Measurements from ENCODE around the gene TPST2.
"Not testable (repeated sequence)": the region's sequence is repeated elsewhere in the genome, so short reads cannot be mapped to it uniquely, and the experiment has no call there.

The TPST2 gene

DNA sequence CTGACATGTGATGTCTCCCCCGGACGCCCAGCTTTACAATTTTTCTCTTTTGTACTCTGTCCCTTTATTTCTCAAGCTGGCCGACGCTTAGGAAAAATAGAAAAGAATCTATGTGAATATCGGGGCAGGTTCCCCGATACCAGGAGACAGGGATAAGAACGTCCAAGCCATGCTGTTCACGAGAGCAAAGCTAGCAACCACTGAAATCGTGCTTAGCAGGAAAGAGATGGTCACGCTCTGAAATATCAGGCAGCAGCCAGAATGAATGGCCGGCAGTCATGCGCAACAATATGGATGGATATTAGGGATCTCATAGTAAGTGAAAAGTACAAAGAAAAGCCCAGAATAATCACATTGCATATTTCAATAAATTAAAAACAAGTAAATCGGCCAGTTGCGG is 24.4 kb upstream of the TPST2 start:
- Histone ChIP-seq H3K4me3 (ENCODE audit: severe bottlenecking) (no peak overlapping the region), H3K27me3 (ENCODE audit: insufficient read depth, poor library complexity, severe bottlenecking) (no peaks in the 10 kb centered on the region), H3K36me3 (ENCODE audit: low read depth) (no peaks in the 10 kb centered on the region), H3K4me1 (ENCODE audit: insufficient read depth, poor library complexity, severe bottlenecking) (peaks cover 11% of the 10 kb centered on the region), H3K27ac (ENCODE audit: poor library complexity, severe bottlenecking) (no peak overlapping the region), H3K9me3 (ENCODE audit: severe bottlenecking) (no peaks in the 10 kb centered on the region)
- DNase-seq (ENCODE audit: low spot score) (no peak), ATAC-seq (ENCODE audit: low read depth) (no peak)
- TF ChIP-seq, protein P1, sequence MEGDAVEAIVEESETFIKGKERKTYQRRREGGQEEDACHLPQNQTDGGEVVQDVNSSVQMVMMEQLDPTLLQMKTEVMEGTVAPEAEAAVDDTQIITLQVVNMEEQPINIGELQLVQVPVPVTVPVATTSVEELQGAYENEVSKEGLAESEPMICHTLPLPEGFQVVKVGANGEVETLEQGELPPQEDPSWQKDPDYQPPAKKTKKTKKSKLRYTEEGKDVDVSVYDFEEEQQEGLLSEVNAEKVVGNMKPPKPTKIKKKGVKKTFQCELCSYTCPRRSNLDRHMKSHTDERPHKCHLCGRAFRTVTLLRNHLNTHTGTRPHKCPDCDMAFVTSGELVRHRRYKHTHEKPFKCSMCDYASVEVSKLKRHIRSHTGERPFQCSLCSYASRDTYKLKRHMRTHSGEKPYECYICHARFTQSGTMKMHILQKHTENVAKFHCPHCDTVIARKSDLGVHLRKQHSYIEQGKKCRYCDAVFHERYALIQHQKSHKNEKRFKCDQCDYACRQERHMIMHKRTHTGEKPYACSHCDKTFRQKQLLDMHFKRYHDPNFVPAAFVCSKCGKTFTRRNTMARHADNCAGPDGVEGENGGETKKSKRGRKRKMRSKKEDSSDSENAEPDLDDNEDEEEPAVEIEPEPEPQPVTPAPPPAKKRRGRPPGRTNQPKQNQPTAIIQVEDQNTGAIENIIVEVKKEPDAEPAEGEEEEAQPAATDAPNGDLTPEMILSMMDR (IDR thresholded peaks at IDR 0.05; ENCODE audit: poor library complexity, severe bottlenecking), result no peak

DNA sequence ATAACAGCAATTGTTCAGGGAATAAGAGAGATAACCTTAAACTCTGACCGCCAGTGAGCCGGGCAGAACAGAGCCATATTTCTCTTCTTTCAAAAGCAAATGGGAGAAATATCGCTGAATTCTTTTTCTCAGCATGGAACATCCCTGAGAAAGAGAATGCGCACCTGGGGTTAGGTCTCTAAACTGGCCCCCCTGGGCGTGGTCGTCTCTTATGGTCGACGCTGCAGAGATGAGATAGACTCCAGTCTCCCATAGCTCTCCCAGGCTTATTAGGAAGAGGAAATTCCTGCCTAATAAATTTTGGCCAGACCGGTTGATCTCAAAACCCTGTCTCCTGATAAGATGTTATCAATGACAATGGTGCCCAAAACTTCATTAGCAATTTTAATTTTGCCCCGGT is 23.8 kb upstream of the TPST2 start:
- not testable (repeated sequence) for H3K27me3 ChIP-seq (ENCODE audit: insufficient read depth, poor library complexity, severe bottlenecking); DNase-seq (ENCODE audit: low spot score); H3K9me3 ChIP-seq (ENCODE audit: severe bottlenecking); H3K36me3 ChIP-seq (ENCODE audit: low read depth); ATAC-seq (ENCODE audit: low read depth); H3K4me3 ChIP-seq (ENCODE audit: severe bottlenecking); H3K27ac ChIP-seq (ENCODE audit: poor library complexity, severe bottlenecking)
- peaks cover 11% of the 10 kb centered on the region for H3K4me1 ChIP-seq (ENCODE audit: insufficient read depth, poor library complexity, severe bottlenecking)

DNA sequence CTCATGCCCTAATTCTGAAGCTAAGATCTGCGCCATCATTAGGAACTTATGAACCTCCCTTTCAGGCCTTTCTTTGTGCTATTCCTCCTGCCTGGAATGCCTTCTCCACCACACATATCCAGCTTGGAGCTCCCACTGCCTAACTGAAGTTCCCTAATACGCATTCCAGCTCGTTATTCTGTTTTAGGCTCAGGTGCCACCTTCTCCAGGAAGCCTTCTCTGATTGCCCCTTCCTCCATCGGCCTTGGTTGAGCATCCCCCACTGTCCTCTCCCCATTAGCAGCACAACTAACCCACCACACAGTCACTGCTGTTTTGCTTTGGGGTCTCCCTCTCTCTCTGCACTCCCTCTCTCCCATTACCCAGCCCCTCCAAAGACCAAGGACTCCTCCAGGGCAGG is 22.7 kb upstream of the TPST2 start:
- peaks cover 11% of the 10 kb centered on the region for H3K4me1 ChIP-seq (ENCODE audit: insufficient read depth, poor library complexity, severe bottlenecking)

DNA sequence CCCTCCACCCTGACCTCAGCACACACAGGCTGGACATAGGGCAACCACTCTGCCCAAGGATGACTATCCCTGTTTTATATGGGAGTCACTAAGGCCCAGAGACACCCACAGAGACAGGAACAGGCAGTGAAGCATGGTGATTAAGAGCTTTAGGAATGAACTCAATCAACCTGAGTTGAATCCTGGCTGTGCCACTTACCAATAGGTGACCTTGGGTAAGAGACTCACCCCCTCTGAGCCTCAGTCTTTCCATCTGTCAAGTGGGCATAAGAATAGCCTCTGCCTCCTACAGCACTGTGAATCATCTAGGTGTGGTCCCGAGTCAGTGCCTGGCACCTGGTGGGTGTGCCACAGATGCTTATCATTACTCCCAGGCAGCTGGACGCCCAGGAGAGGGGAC is 21.1 kb upstream of the TPST2 start:
- ATAC-seq (ENCODE audit: low read depth), result 0 out of 3 replicates have a peak, but pooled peaks have one; percentile 15

More for the DNA sequence above, 22.7 kb upstream of the TPST2 start:
- DNase-seq (ENCODE audit: low spot score), result no peak
- no peak overlapping the region for H3K4me3 ChIP-seq (ENCODE audit: severe bottlenecking)
- H3K36me3 ChIP-seq (ENCODE audit: low read depth), result no peaks in the 10 kb centered on the region
- no peaks in the 10 kb centered on the region for H3K9me3 ChIP-seq (ENCODE audit: severe bottlenecking)
- TF ChIP-seq, protein P1 (IDR thresholded peaks at IDR 0.05; ENCODE audit: poor library complexity, severe bottlenecking), result no peak
- no peak for ATAC-seq (ENCODE audit: low read depth)
- no peaks in the 10 kb centered on the region for H3K27me3 ChIP-seq (ENCODE audit: insufficient read depth, poor library complexity, severe bottlenecking)
- H3K27ac ChIP-seq (ENCODE audit: poor library complexity, severe bottlenecking), result no peak overlapping the region

DNA sequence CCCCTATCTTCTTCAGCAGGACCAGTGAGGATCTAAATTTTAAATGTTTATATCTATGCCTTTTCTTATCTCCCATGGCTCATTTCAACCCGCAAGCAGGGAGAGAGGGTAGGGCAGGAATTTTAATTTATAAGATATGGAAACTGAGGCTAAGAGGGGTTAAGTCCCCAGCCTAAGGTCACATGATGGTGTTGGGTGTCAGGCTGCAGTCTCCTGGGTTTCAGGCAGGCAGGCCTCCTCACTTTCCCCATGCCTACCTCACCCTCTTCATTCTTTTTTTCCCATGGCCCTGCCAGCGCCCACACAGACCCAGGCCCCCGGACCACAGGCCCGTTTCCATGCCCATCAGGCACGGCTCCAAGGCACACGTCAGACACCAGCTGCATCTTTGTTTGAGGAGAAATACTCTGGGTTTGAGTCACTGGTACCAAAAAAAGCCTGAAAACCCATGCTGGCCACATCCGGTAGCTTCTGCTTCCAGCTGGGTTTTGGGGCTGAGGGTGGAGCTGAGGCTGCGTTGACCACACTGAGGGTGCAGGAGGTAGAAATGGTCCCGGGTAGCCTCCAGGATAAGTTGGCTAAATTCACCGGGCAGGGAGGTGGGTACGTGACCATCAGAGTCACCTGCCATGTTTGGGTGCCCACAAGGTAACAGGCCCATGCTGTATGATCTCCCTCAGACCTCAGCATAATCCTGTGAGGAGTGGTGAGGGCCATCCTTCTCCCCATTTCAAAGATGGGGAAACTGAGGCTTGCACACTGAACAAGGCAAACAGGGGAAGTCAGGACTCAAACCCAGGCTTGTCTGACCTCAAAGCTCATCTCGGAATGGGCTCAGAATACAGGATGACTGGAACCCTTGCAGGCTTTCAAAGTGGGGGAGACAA is 20.4 kb upstream of the TPST2 start:
- Histone ChIP-seq H3K27me3 (ENCODE audit: insufficient read depth, poor library complexity, severe bottlenecking) (no peaks in the 10 kb centered on the region), H3K9me3 (ENCODE audit: severe bottlenecking) (no peaks in the 10 kb centered on the region), H3K4me1 (ENCODE audit: insufficient read depth, poor library complexity, severe bottlenecking) (peaks cover 13% of the 10 kb centered on the region), H3K36me3 (ENCODE audit: low read depth) (no peaks in the 10 kb centered on the region), H3K4me3 (ENCODE audit: severe bottlenecking) (no peak overlapping the region), H3K27ac (ENCODE audit: poor library complexity, severe bottlenecking) (peak overlapping the region; percentile 53)
- DNase-seq (ENCODE audit: low spot score) (peak; percentile 80), ATAC-seq (ENCODE audit: low read depth) (peak; percentile 92)
- TF ChIP-seq, protein P1 (IDR thresholded peaks at IDR 0.05; ENCODE audit: poor library complexity, severe bottlenecking), result no peak

More for the DNA sequence above, 21.1 kb upstream of the TPST2 start:
- Histone ChIP-seq H3K4me1 (ENCODE audit: insufficient read depth, poor library complexity, severe bottlenecking) (peaks cover 13% of the 10 kb centered on the region), H3K9me3 (ENCODE audit: severe bottlenecking) (no peaks in the 10 kb centered on the region), H3K27ac (ENCODE audit: poor library complexity, severe bottlenecking) (peak overlapping the region; percentile 53), H3K4me3 (ENCODE audit: severe bottlenecking) (no peak overlapping the region), H3K36me3 (ENCODE audit: low read depth) (no peaks in the 10 kb centered on the region), H3K27me3 (ENCODE audit: insufficient read depth, poor library complexity, severe bottlenecking) (no peaks in the 10 kb centered on the region)
- TF ChIP-seq, protein P1 (IDR thresholded peaks at IDR 0.05; ENCODE audit: poor library complexity, severe bottlenecking), result no peak
- DNase-seq (ENCODE audit: low spot score), result no peak
